Transverse colon (tissue), 4 donors: ENCODE data around the gene SENP6.

ENCODE experiments used
- EP300 ChIP-seq: sonication (generic); formaldehyde crosslinking; IDR thresholded peaks from one replicate; pipeline ENCODE4 v1.6.1; 2017; ENCODE audit warnings: antibody characterized with exemption, low read depth
- POLR2A ChIP-seq: fragments of 450-650 bp; IDR thresholded peaks from one replicate; pipeline ENCODE4 v1.6.1; 2016; ENCODE audit warnings: antibody characterized with exemption, mild to moderate bottlenecking, moderate library complexity
- POLR2AphosphoS5 ChIP-seq, 3 donors: sonication (generic); formaldehyde crosslinking; IDR thresholded peaks; one replicate each; pipeline ENCODE4 v1.6.1; 2016; ENCODE audit warnings: antibody characterized with exemption in 3 of 3
- TF ChIP-seq, protein P1 (sequence below), 5 experiments: fragments of 200-600 bp in 3 of 5; fragments of 450-650 bp in 2 of 5; sonication (generic) in 3 of 5; IDR thresholded peaks; 1 replicate in 2 of 5; 2 replicates in 3 of 5; pipeline ENCODE4 v1.5.1; 2016 to 2017; ENCODE audit warnings: antibody characterized with exemption in 5 of 5, inconsistent platforms in 3 of 5, mild to moderate bottlenecking in 2 of 5, moderate library complexity in 1 of 5

DNA sequence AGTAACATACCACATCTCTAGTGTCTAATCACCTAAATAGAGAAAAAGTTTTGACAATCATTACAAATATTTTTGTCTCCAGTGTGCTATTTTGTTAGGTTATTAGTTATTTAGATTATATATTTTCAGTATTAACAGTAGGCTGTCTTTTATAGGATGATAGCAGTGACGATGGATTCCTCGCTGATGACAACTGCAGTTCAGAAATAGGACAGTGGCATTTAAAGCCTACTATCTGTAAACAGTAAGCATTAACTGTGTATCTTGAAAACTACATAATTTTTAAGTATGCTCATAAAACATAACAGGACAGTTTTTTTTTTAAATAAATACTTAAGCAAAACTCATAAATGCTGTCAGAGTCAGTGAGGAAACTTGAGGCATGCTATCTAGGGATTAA lies 109.5 kb downstream of the SENP6 start:
- TF ChIP-seq POLR2A (no peak), EP300 (no peak), POLR2AphosphoS5 (IDR thresholded peaks at IDR 0.05) (no peak)
- TF ChIP-seq, protein P1, sequence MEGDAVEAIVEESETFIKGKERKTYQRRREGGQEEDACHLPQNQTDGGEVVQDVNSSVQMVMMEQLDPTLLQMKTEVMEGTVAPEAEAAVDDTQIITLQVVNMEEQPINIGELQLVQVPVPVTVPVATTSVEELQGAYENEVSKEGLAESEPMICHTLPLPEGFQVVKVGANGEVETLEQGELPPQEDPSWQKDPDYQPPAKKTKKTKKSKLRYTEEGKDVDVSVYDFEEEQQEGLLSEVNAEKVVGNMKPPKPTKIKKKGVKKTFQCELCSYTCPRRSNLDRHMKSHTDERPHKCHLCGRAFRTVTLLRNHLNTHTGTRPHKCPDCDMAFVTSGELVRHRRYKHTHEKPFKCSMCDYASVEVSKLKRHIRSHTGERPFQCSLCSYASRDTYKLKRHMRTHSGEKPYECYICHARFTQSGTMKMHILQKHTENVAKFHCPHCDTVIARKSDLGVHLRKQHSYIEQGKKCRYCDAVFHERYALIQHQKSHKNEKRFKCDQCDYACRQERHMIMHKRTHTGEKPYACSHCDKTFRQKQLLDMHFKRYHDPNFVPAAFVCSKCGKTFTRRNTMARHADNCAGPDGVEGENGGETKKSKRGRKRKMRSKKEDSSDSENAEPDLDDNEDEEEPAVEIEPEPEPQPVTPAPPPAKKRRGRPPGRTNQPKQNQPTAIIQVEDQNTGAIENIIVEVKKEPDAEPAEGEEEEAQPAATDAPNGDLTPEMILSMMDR (IDR thresholded peaks at IDR 0.05), result no peak
